BE2C (cell line): ENCODE measurements around the gene EMX1.

Source experiments
- DNase-seq: peaks from one replicate; pipeline ENCODE4 v3.0.0-alpha.2; 2020
- H3K27me3 ChIP-seq: fragments of 250-450 bp; sonication (Bioruptor Pico); 2 replicates; pipeline ENCODE4 v1.5.1; 2020; ENCODE audit warnings: mild to moderate bottlenecking
- H3K36me3 ChIP-seq: fragments of 250-450 bp; sonication (Bioruptor Pico); 2 replicates; pipeline ENCODE4 v1.5.1; 2020; ENCODE audit warnings: mild to moderate bottlenecking
- H3K4me1 ChIP-seq: fragments of 250-450 bp; sonication (Bioruptor Pico); 2 replicates; pipeline ENCODE4 v1.5.1; 2020
- H3K4me3 ChIP-seq: 2 replicates; pipeline ENCODE4 v1.5.1; 2011; ENCODE audit warnings: low read depth, low read length
- H3K9me3 ChIP-seq: fragments of 250-450 bp; sonication (Bioruptor Pico); 2 replicates; pipeline ENCODE4 v1.5.1; 2020
- CTCF ChIP-seq: IDR thresholded peaks from 2 replicates; pipeline ENCODE4 v1.5.1; 2012; ENCODE audit warnings: mild to moderate bottlenecking, low read depth, low read length

EMX1 gene

GRCh38 chr2:72959554-72959953, 42.2 kb downstream of the EMX1 start:
- Histone ChIP-seq H3K27me3 (no peaks in the 10 kb centered on the region), H3K9me3 (no peaks in the 10 kb centered on the region), H3K36me3 (no peaks in the 10 kb centered on the region), H3K4me1 (no peaks in the 10 kb centered on the region), H3K4me3 (no peak overlapping the region)
- TF ChIP-seq CTCF = no peak
- DNase-seq = no peak

GRCh38 chr2:72959995-72960981, 43.0 kb downstream of the EMX1 start:
- TF ChIP-seq CTCF = no peak
- H3K9me3 ChIP-seq = no peaks in the 10 kb centered on the region
- no peaks in the 10 kb centered on the region for H3K4me1 ChIP-seq
- no peak overlapping the region for H3K4me3 ChIP-seq
- H3K36me3 ChIP-seq = no peaks in the 10 kb centered on the region
- H3K27me3 ChIP-seq = no peaks in the 10 kb centered on the region
- no peak for DNase-seq

GRCh38 chr2:72961036-72961720, 43.9 kb downstream of the EMX1 start:
- no peaks in the 10 kb centered on the region for H3K27me3 ChIP-seq
- no peaks in the 10 kb centered on the region for H3K36me3 ChIP-seq
- no peak overlapping the region for H3K4me3 ChIP-seq
- no peak for DNase-seq
- no peaks in the 10 kb centered on the region for H3K9me3 ChIP-seq
- TF ChIP-seq CTCF = no peak
- no peaks in the 10 kb centered on the region for H3K4me1 ChIP-seq

GRCh38 chr2:72961853-72962468, 44.6 kb downstream of the EMX1 start:
- H3K27me3 ChIP-seq = no peaks in the 10 kb centered on the region
- H3K4me3 ChIP-seq = no peak overlapping the region
- no peak for TF ChIP-seq CTCF
- H3K9me3 ChIP-seq = no peaks in the 10 kb centered on the region
- DNase-seq = no peak
- no peaks in the 10 kb centered on the region for H3K4me1 ChIP-seq
- H3K36me3 ChIP-seq = no peaks in the 10 kb centered on the region

- no peak for TF ChIP-seq CTCF
- Histone ChIP-seq H3K4me1 (no peaks in the 10 kb centered on the region), H3K9me3 (no peaks in the 10 kb centered on the region), H3K4me3 (no peak overlapping the region), H3K36me3 (no peaks in the 10 kb centered on the region), H3K27me3 (no peaks in the 10 kb centered on the region)
- no peak for DNase-seq
Measured at GRCh38 chr2:72962911-72963310, 45.6 kb downstream of the EMX1 start.
